GM18873 (cell line): ENCODE data around the gene MAP3K1.
"Not testable (repeated sequence)": the region's sequence is repeated elsewhere in the genome, so short reads cannot be mapped to it uniquely, and the experiment has no call there.

Experiments used
- ATAC-seq: cut with Tn5 transposase; IDR thresholded peaks from one replicate; pipeline ENCODE4 v1.9.1; 2021; ENCODE audit warnings: mild to moderate bottlenecking, moderate library complexity, moderate number of reproducible peaks; ENCODE audit not compliant: unreplicated experiment, low FRiP score

The MAP3K1 gene

GRCh38 chr5:56814963-56815657 lies at the start of gene MAP3K1:
Gene MAP3K1, plus strand, starts transcription at chr5:56815549. Its CDS starts 25 bp downstream, at chr5:56815574.
- peak; percentile 48 for ATAC-seq

DNA sequence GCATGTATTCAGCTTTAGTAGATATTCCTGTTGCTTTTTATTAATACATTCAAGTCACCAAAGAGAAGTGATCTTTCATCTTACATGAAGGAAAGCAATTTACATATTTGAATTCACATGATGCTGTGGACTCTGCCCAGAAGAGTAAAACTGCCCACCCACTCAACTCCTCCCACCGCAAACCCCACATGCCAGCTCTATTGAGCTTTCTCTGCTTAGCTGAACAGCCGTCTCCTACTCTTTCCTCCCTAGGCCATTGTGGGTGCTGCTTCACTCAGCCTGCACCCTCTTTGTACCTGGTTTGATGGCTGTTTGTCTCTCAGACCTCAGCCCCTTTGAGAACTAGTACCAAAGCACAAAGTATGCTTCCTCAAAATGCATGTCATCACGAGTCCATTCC lies 48.4 kb upstream of the MAP3K1 start:
- ATAC-seq = no peak

DNA sequence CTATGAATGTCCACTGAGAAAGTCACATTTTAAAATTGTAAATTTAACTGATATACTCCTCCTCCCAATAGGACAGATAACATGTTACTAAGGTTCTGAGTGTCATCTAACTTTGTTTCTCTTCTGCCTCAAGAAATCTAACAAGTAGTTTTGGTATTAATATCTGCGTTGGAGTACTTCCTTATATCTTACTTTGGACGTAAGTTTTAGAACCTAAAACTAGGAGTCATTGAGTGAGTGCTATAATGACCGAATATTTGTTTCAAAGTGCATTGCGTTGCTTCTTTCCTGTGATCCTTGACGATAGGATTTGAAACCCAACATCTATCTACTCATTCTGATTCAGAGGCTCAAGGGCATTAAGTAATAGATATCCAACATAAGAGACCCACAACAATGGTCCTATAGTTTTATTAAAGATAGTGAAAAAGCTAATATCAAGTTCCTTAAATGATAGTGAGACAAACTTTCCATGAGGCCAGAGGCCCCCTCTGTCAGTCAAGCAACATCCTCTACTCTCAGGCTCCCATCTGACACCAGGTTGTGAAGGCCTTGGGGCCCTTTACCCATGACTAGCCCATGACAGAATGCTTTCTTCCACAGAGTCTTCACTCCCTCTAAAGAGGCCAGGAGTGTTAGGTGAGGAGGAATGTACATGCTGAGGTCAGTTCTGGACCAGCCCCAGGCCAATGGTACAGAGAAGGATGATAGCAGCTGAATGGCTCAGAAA lies 45.3 kb upstream of the MAP3K1 start:
- ATAC-seq = no peak

- no peak for ATAC-seq
Measured at GRCh38 chr5:56772767-56773166, 42.6 kb upstream of the MAP3K1 start.

DNA sequence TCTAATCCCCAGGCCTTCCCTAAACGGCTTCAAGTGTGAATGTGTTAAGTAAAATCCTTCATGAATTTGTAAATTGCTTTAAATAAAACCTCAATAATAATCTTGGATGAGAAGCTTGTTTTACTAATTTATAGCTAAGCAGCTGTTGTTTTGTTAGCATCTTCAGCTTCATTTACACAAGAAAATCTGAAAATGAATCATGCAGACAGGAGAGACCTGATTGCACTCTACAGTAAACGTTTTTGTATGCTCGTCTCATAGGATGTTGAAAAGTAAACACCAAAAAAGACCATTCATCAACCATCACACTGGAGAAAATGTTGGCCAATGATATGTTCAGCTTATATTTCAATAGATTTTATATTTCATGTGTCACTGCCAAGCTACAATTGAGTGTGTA lies 40.4 kb upstream of the MAP3K1 start:
- no peak for ATAC-seq

- ATAC-seq = not testable (repeated sequence)
Measured at GRCh38 chr5:56776212-56776846, 39.0 kb upstream of the MAP3K1 start.

- ATAC-seq = no peak
Measured at GRCh38 chr5:56783261-56783660, 32.1 kb upstream of the MAP3K1 start.

GRCh38 chr5:56786346-56786745 lies 29.0 kb upstream of the MAP3K1 start:
- ATAC-seq = no peak

DNA sequence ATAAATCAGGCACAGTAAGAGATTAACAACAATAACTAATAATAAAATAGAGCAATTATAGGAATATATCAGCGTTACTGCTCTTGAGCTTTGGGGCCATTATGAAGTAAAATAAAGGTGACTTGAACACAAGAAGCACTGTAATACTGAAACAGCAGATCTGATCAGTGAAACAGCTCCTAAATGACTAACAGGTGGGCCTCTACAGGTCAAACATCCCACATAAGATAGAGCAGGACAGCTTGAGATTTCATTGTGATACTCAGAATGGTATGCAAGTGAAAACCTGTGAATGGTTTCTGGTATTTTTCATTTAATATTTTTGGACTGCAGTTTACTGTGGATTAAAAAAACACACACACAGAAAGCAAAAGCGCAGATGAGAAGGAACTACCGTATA lies 24.0 kb upstream of the MAP3K1 start:
- peak; percentile 71 for ATAC-seq

DNA sequence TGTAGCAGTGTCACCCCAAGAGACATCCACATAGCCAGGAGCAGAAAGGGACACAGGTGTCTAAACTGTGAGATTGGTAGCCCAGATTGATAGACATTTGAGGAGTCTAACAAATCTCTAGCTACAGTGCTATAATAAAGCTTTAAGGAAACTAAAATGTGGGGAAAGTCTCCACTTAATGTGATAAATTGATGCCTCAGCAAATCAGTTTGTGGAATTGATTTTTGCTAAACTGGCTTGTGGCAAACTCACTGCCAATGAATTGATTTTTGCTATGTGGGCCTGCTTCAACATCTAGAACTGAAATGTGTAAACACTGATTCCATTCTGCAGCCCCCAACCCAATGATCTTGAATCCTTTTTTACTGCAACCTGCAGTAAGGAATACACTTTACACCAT lies 16.8 kb upstream of the MAP3K1 start:
- no peak for ATAC-seq

DNA sequence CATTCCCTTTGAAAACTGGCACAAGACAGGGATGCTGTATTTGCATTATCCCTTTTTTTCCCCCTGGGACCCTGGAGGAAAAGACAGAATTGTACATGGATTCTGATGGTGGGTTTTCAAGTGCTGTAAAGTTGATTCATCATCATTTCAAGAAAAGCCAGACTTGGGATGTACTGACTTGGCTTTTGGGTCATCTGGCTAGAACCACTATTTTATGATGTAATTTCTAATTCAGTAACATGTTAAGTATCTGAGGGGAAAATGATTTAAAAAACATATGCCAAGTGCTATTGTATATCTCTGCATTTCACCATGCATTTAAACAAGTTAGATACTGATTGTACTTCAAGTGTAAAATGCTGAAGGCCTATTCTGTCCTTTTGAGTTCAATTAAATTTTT lies 15.2 kb upstream of the MAP3K1 start:
- ATAC-seq = no peak

DNA sequence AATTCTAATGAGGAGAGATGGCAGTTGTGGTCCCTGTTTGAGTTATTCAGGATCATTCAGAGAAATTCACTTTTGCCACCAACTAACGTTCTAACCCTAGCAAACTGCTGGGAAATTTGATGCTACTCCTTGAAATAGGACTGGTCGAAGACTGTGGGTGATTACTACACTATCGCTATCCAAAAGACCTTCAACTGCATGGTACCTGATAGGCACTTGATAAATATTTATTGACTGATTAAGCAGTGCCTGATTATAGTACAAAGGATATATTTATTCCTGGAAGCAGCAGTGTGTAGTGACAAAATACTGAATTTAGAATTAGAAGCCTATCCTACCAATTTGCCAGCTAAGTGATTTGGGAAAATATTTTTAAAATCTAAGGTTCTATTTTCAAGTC lies 14.1 kb upstream of the MAP3K1 start:
- ATAC-seq = no peak

DNA sequence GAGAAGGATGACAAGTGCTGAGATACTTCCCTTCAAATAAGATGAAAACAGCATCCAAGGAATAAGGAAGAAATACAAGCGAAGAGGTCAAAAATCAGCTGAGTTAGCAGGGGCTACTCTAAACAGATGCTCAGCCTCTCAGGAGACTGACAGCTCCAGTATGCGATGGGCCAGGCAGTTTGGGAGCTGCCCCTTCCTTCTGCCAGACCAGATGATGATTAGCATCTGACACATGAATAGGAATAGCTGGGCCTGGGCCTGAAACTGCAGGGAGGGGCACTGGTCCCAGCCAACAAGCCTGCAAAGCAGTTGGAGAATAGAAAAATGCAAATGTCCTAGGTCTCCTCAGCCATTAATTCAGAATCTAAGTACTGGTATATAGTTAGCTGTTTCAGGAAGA lies 13.1 kb upstream of the MAP3K1 start:
- ATAC-seq = no peak

GRCh38 chr5:56803025-56803424 lies 12.3 kb upstream of the MAP3K1 start:
- no peak for ATAC-seq

GRCh38 chr5:56803894-56804293 lies 11.5 kb upstream of the MAP3K1 start:
- no peak for ATAC-seq

DNA sequence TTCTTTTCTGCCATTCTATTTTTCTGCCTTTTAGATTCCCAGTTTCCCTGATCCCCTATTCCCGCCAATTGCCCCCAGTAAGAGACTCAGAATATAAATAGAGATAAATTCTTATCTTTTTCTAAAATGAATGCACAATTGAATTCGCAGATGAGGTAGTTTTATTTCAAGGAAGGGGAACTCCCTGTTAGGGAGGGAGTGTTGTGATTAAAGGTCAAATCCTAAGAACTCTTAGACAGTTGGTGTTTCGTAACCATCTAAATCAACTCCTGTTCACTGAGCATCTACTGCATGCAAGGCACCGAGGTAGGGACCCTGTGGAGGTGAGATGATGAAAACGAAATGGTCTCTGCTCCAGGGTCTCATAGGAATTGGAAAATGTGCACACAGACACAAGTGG lies 7.7 kb upstream of the MAP3K1 start:
- ATAC-seq = no peak

- no peak for ATAC-seq
Measured at GRCh38 chr5:56808211-56808610, 7.1 kb upstream of the MAP3K1 start.

- no peak for ATAC-seq
Measured at GRCh38 chr5:56810826-56811225, 4.5 kb upstream of the MAP3K1 start.

DNA sequence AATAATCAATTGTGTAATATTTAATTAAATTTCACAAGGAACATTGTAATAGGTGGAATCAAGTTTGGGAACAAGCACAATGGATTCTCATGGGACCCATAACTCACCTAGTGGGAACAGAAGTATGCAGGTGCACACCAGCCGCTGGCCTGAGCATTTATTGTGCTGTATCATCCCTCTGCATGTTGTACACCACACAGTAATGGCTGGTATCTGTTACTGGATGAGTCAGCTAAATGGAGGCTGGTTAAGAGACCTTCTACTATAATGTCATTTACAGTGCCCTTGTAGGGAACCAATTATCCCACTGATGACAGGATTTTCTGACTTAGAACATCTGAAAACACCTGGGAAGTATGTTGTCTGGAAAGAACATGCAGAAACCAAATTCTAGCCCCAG lies 3.2 kb upstream of the MAP3K1 start:
- ATAC-seq = no peak

DNA sequence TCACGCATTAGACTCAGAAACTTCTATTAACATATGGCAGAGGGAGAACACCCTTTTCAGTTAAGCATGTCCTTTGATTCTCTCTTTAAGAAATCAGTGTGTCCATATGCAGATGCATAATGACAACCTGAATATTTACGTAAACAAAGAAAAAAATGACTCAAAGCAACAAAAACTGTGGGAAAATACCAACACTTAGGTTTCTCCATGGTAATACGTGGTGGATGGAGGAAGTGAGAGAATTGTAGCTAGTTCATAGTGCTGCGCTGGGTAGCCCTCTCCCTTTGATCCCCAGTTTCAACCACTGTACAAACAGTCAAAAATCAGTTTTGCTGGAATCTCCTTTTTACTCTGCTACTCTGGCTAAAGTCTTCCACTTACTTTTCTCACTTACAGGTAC lies 2.0 kb upstream of the MAP3K1 start:
- no peak for ATAC-seq

- no peak for ATAC-seq
Measured at GRCh38 chr5:56814361-56814962, 887 bp upstream of the MAP3K1 start.
